ENCODE measurements around the gene XPNPEP1.

Gene XPNPEP1

DNA sequence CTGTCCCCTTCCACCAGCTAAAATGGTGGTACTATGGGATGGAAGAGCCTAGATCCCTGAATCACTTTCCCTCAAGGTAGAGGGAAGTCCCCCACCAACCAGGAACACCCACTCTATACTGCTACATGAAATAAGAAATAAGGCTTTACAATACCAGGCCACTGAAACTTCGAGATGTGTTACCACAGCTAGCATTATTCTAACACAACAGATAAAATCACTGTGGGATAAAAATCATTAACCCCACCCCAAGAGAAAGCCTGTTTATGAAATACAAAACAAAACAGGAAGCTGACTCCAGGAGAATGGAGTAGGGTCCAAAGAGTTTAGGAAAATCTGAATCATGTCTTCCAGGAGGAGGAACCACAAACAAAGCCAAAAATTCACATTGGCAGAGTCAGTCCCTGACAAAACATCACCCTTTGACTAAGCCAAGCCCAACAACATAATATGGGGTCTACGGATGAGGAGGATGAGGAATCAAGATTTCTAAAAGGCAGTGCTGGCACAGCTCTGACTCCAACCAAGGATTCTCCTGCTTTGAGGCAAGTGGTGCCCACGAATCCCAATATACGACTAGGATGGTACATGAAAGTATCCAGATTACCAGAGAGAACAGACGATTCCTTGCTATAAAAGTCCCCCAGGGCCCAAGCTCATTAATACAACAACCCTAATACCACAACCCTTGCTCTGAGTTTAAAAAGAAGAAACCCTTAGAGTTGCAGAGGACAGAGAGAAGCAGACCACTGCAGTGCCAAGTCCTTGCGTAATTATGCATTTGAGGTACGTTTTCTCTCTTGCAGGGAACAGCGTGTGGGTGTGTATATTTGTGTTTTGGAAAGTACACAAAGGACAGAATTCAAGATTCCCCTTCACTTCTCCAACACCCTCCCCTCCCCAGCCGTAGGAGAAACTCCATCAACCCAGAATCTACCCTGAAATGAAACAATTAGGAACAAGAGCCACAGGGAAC, 23.7 kb downstream of the XPNPEP1 start:
- Mint-ChIP-seq H3K36me3 (peaks cover 31% of the 10 kb centered on the region), H3K27me3 (no peaks in the 10 kb centered on the region), H3K27ac (no peak overlapping the region), H3K4me1 (peaks cover 16% of the 10 kb centered on the region), H3K4me3 (no peak overlapping the region), H3K9me3 (no peaks in the 10 kb centered on the region)
- ATAC-seq (ENCODE audit: low read depth) (no peak), DNase-seq (ENCODE audit: low spot score in 2 of 2) (no peak)

DNA sequence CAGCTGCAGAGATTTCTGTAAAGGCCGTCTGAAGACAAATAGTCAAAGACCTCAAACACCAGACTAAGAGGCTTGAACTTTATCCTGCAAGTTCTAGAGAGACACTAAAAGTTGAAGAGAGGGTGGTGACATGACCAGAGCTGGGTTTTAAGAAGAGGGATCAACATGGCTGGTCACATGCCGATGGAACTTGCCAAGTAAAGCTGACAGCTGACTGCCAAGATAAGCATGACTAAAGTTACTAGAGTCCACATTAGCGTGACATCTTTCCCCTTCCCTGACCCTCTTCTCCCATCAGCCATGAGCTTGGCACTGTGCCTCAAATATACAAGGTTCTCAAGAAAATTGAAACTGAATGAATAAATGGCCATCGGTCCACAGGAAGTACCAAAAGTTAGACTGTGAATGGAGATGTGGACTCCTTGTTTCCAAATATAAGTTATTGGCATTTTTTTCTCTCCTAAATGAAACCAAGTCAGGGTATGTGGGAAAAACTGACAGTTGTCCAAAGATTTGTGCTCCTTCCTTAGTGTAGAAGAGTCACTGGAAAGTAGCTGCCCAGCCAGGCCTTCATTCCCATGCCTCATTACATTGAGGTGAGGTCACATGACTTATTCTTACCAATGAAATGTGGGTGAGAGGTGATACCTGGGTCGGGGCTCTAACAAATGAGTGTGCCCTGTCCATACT, 24.5 kb downstream of the XPNPEP1 start:
- Mint-ChIP-seq H3K27ac (no peak overlapping the region), H3K4me1 (peaks cover 12% of the 10 kb centered on the region), H3K4me3 (no peak overlapping the region), H3K36me3 (peaks cover 25% of the 10 kb centered on the region), H3K9me3 (no peaks in the 10 kb centered on the region), H3K27me3 (no peaks in the 10 kb centered on the region)
- DNase-seq (ENCODE audit: low spot score in 2 of 2) (no peak), ATAC-seq (ENCODE audit: low read depth) (no peak)

DNA sequence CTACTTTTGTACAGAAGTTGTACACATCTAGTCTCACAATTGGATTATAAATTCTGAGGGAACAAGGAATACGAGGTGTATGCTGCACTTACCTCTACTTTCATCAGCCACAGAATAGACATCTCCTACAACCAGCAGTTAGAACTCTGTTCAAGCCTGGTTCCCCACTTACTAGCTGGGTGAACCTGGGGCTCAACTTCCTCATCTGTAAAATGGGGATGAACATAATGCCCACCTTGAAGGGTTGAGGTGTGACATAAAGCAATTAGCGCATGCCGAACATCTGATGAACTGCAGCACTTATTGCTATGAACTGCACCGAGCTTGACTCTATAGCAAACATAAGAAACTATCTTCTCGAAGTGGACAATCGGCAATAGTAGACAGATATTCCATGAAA, 25.3 kb downstream of the XPNPEP1 start:
- Mint-ChIP-seq H3K27ac (no peak overlapping the region), H3K27me3 (no peaks in the 10 kb centered on the region), H3K36me3 (peaks cover 25% of the 10 kb centered on the region)

DNA sequence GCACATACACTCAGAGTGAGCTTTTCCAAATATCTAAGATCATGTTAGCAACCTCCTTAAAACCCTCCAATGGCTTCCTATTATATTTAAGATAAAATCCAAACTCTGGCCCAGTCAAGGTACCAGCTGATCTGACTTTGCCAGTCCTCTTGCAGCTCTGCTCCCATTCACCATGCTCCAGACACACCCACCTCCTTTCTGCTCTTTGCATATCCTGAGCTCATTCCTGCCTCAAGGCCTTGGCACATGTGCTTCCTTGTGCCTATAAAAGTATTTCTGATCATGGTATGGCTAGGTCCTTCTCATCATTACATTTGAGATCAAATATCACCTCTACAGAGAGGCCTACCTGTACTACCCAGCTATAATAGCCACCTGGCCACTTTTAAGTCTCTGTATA, 27.5 kb downstream of the XPNPEP1 start:
- peaks cover 8% of the 10 kb centered on the region for H3K4me1 Mint-ChIP-seq
- no peak for DNase-seq (ENCODE audit: low spot score in 2 of 2)
- ATAC-seq (ENCODE audit: low read depth): no peak
- H3K36me3 Mint-ChIP-seq: peaks cover 24% of the 10 kb centered on the region
- H3K27ac Mint-ChIP-seq: no peak overlapping the region
- no peaks in the 10 kb centered on the region for H3K27me3 Mint-ChIP-seq
- no peaks in the 10 kb centered on the region for H3K9me3 Mint-ChIP-seq
- H3K4me3 Mint-ChIP-seq: no peak overlapping the region

More for the DNA sequence above, 25.3 kb downstream of the XPNPEP1 start:
- ATAC-seq (ENCODE audit: low read depth) (no peak), DNase-seq (ENCODE audit: low spot score in 2 of 2) (no peak)
- Mint-ChIP-seq H3K9me3 (no peaks in the 10 kb centered on the region), H3K4me1 (peaks cover 10% of the 10 kb centered on the region), H3K4me3 (no peak overlapping the region)

DNA sequence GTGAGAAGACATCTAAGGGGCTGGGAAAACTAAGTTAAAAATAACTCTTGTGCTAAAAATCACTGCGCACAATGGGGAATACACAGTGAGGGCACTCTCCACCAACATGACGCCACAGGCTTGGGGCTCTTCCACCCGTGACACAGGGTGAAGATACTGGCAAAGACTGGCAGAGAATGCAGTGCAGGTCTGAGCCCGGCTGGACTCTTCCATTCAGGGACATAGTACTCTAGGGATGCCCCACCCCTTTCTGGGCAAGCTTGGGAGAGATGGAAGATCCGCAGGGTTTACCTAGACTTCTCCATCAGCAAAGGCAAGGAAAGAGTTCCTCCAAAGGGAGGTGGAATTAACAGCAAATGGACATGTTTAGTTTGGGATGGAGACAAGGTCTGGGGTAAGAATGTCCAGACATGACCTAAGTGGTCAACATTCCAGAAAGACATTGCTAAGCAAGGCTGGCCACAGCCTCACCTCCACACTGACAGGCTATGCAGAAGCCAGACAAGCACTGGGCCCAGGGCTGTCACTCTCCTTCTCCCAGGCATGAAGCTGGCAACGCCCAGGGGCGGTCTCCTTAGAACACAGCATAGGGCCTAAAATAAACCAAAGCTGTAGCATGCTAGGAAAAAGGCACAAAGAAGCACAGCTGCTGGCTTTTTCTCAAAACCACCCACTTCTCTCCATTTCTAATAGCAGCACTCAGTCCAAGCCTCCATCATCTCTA, 28.1 kb downstream of the XPNPEP1 start:
- Mint-ChIP-seq H3K27ac (no peak overlapping the region), H3K4me1 (peaks cover 3% of the 10 kb centered on the region)
- DNase-seq (ENCODE audit: low spot score in 2 of 2): no peak

DNA sequence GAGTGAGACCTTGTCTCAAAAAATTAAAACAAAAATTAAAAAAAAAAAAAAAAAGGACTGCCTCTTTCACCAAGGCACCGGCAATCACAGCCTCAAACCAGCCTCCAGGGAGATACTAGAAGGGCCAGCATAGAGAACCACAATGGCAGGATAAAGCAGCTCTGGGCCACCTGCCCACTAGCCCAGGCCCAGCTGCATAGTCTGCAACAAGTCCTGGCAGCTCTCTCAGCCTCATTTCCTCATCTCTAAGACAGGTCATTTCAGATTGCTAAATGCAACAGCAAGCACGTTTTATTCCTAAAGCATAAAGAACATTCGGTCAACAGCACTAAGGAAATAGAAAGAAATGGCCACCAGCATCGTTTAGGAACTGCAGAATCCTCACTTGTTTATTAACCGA, 28.8 kb downstream of the XPNPEP1 start:
- Mint-ChIP-seq H3K27ac (no peak overlapping the region), H3K36me3 (peaks cover 22% of the 10 kb centered on the region), H3K4me1 (peaks cover 2% of the 10 kb centered on the region), H3K9me3 (no peaks in the 10 kb centered on the region), H3K4me3 (no peak overlapping the region), H3K27me3 (no peaks in the 10 kb centered on the region)
- DNase-seq (ENCODE audit: low spot score in 2 of 2) (no peak), ATAC-seq (ENCODE audit: low read depth) (no peak)

More for the DNA sequence above, 28.1 kb downstream of the XPNPEP1 start:
- Mint-ChIP-seq H3K36me3 (peaks cover 22% of the 10 kb centered on the region), H3K4me3 (no peak overlapping the region), H3K9me3 (no peaks in the 10 kb centered on the region), H3K27me3 (no peaks in the 10 kb centered on the region)
- ATAC-seq (ENCODE audit: low read depth): no peak

DNA sequence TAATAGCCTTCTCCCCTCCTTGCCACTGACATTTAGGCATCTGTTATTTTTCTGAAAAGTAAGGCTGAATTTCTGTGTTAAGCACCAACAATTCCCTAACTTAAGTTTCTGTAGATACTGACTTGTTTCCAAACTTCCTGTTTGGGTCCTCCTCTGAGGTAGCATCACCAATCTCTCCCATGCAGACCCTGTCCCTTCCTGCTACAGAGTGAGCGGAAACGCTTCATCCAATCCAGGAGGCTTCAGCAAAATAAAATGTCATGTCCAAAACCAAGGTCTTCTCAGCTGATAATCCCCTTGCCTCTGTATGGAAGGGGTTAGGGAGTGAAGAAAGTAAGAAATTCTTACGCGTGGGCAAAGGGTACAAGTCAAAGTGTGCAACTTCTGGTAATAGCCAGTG, 29.9 kb downstream of the XPNPEP1 start:
- Mint-ChIP-seq H3K9me3 (no peaks in the 10 kb centered on the region), H3K27ac (no peak overlapping the region), H3K27me3 (no peaks in the 10 kb centered on the region), H3K4me1 (peaks cover 2% of the 10 kb centered on the region), H3K36me3 (peaks cover 19% of the 10 kb centered on the region), H3K4me3 (no peak overlapping the region)
- DNase-seq (ENCODE audit: low spot score in 2 of 2) (no peak), ATAC-seq (ENCODE audit: low read depth) (no peak)

DNA sequence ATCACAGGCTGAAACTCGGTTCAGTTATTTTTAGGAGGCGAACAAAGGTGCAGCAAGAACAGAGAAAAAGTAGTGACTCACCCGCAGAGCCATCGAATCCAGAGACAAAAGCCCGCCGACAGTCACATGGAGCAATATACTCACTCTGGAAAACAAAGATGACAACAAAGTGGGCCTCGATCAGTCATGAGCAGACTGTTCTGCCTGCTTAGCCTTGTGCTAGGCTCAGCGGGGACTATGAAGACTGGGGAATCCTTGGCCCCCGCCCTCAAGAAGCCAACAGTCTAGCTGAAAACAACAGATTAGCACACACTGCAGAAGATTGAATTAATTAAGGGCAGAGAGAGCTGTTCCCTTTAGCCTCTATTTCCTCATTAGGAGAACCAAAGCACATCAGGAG, 30.4 kb downstream of the XPNPEP1 start:
- Mint-ChIP-seq H3K27me3 (no peaks in the 10 kb centered on the region), H3K4me3 (no peak overlapping the region), H3K9me3 (no peaks in the 10 kb centered on the region), H3K27ac (no peak overlapping the region), H3K36me3 (peaks cover 16% of the 10 kb centered on the region), H3K4me1 (peaks cover 2% of the 10 kb centered on the region)
- ATAC-seq (ENCODE audit: low read depth) (no peak), DNase-seq (ENCODE audit: low spot score in 2 of 2) (no peak)

DNA sequence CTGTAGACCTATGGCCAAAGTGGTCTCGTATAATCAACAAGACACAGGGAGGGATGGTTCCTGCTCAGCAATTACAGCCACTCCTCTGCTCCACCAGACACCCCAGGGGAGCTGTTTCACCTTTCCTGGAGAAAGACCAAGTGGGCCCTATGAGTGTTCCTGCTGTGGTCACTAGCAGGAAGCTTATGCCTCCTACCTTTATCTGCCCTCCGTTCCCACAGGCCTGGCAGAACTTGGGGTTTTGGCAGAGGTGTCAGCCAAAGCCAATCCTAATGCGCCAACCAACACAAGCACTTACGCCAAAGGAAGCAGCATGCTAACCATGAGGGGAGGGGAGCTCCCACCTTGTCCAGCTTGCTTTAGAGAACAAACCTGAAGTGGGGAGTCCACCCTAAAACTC, 31.2 kb downstream of the XPNPEP1 start:
- H3K9me3 Mint-ChIP-seq: no peaks in the 10 kb centered on the region
- DNase-seq (ENCODE audit: low spot score in 2 of 2) (no peak), ATAC-seq (ENCODE audit: low read depth) (no peak)
- no peak overlapping the region for H3K27ac Mint-ChIP-seq
- no peak overlapping the region for H3K4me3 Mint-ChIP-seq
- peaks cover 2% of the 10 kb centered on the region for H3K4me1 Mint-ChIP-seq
- no peaks in the 10 kb centered on the region for H3K27me3 Mint-ChIP-seq
- peaks cover 15% of the 10 kb centered on the region for H3K36me3 Mint-ChIP-seq

DNA sequence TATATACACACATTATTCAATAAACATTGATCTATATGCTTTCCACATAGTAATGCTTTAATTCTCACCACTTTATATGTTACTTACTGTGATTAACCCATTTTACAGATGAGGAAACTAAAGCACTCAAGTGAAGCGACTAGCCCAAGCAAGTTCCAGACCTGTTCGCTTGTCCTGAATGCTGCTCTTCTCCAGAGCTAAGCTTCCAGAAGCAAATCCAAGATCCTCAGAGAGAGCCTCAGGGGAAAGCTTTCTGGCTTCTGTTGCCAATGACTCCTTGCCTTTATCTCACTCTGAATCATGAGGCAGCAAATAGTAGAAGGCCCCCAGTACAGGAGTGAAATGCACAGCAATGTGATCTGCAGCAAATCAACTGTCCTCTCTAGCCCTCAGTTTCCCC, 32.2 kb downstream of the XPNPEP1 start:
- ATAC-seq (ENCODE audit: low read depth) (no peak), DNase-seq (ENCODE audit: low spot score in 2 of 2) (no peak)
- Mint-ChIP-seq H3K27ac (no peak overlapping the region), H3K27me3 (no peaks in the 10 kb centered on the region), H3K36me3 (peaks cover 21% of the 10 kb centered on the region), H3K9me3 (no peaks in the 10 kb centered on the region), H3K4me1 (peaks cover 2% of the 10 kb centered on the region), H3K4me3 (no peak overlapping the region)

DNA sequence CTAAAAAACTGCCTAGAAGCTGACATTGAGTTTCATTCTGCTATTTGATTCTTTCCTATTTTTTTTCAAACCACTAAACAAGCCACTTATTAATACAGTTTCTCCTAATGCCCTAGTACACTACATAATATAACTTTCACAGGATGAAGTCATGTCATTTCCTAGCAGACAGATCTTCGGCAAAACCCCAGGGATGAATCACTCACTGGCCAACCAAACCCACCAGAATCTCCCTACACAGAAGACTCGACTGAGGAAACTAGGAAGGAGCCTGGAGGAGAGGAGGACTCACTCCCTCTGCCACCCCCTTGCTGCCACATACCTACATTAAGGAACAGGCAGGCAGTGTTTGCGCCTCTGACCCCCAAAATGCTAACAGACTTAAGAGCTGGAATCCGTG, 33.4 kb downstream of the XPNPEP1 start:
- Mint-ChIP-seq H3K27ac (peak overlapping the region; percentile 53), H3K9me3 (no peaks in the 10 kb centered on the region), H3K27me3 (no peaks in the 10 kb centered on the region), H3K4me1 (no peaks in the 10 kb centered on the region), H3K4me3 (no peak overlapping the region), H3K36me3 (peaks cover 23% of the 10 kb centered on the region)
- DNase-seq (ENCODE audit: low spot score in 2 of 2) (no peak), ATAC-seq (ENCODE audit: low read depth) (no peak)

DNA sequence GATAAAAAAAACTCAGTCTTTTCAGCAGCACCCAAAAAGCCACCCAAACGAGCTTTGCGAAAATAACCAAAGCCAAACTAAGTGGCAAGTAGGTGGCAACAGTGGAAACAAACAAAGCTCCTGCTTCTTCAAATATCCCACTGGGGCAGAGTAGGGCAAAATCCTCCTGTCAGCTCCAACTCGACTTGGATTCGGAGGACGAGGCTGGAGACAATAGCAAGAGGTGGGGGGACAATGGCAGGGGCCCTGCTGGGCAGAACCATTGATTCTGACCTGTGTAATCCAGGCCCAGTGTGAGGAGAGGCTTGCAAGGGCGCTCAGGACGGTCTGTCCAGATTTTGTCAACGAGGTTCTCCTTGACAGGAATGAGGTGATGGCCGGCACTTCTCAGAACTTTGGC, 35.5 kb downstream of the XPNPEP1 start:
- DNase-seq (ENCODE audit: low spot score in 2 of 2): no peak
- Mint-ChIP-seq H3K27ac (peak overlapping the region; percentile 11), H3K4me1 (no peaks in the 10 kb centered on the region), H3K9me3 (no peaks in the 10 kb centered on the region), H3K36me3 (peaks cover 29% of the 10 kb centered on the region), H3K27me3 (no peaks in the 10 kb centered on the region), H3K4me3 (no peak overlapping the region)
- ATAC-seq (ENCODE audit: low read depth): no peak

DNA sequence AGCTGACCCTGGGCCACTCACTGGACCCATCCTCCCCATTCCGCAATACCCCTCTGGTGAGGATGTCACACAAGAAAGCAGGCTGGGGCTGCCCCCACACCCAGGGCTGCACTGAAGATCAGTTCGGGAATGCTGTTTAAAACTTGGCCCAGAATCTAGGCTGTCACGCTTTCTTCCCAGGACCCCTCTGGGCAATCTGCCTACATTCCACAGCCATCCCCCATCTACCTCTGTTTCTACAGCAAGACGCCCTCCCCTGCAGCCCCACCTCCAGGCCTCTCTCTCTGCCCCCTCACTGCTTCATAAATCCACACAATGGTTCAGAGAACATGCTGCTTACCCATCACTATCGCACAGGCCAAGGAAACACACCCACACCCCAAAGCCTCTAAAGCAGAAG, 36.1 kb downstream of the XPNPEP1 start:
- Mint-ChIP-seq H3K27me3 (no peaks in the 10 kb centered on the region), H3K4me1 (no peaks in the 10 kb centered on the region), H3K27ac (peak overlapping the region; percentile 11), H3K4me3 (no peak overlapping the region), H3K9me3 (no peaks in the 10 kb centered on the region), H3K36me3 (peaks cover 33% of the 10 kb centered on the region)
- DNase-seq (ENCODE audit: low spot score in 2 of 2) (no peak), ATAC-seq (ENCODE audit: low read depth) (no peak)

DNA sequence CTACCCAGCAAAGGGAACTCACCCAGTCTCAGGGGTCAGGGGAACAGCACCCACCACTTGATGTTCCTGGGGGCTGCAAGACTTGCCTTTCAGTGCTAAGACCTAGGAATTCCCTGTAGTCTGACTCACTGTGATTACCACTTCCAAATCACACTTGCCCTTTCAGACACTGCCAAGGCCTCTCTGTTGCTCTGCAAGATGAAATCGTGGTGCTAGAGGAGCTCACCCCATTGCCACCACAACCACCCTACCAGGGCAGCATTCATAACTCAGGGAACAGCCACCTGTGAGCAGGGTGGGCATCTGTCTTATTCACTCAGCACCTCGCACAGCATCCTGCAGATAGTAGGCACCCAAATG, 36.5 kb downstream of the XPNPEP1 start:
- ATAC-seq (ENCODE audit: low read depth) (no peak), DNase-seq (ENCODE audit: low spot score in 2 of 2) (no peak)
- Mint-ChIP-seq H3K4me3 (no peak overlapping the region), H3K4me1 (no peaks in the 10 kb centered on the region), H3K36me3 (peaks cover 29% of the 10 kb centered on the region), H3K9me3 (no peaks in the 10 kb centered on the region), H3K27me3 (no peaks in the 10 kb centered on the region), H3K27ac (no peak overlapping the region)
